ENCODE results near the gene TMEM86A.

The TMEM86A gene

GRCh38 chr11:18730020-18730419 lies 31.4 kb downstream of the TMEM86A start:
- H3K79me2 ChIP-seq (ENCODE audit: insufficient read depth, low read depth) = no peaks in the 10 kb centered on the region
- no peaks in the 10 kb centered on the region for H3K27me3 ChIP-seq (ENCODE audit: insufficient read depth, low read depth)
- no peak overlapping the region for H3K4me2 ChIP-seq
- H4K20me1 ChIP-seq (ENCODE audit: insufficient read depth) = no peaks in the 10 kb centered on the region
- no peaks in the 10 kb centered on the region for H3K4me1 ChIP-seq (ENCODE audit: low read depth, poor library complexity, severe bottlenecking)
- H2AFZ ChIP-seq (ENCODE audit: low read depth) = no peak overlapping the region
- no peak overlapping the region for H3K27ac ChIP-seq
- no peak overlapping the region for H3K9ac ChIP-seq
- TF ChIP-seq, protein P1, sequence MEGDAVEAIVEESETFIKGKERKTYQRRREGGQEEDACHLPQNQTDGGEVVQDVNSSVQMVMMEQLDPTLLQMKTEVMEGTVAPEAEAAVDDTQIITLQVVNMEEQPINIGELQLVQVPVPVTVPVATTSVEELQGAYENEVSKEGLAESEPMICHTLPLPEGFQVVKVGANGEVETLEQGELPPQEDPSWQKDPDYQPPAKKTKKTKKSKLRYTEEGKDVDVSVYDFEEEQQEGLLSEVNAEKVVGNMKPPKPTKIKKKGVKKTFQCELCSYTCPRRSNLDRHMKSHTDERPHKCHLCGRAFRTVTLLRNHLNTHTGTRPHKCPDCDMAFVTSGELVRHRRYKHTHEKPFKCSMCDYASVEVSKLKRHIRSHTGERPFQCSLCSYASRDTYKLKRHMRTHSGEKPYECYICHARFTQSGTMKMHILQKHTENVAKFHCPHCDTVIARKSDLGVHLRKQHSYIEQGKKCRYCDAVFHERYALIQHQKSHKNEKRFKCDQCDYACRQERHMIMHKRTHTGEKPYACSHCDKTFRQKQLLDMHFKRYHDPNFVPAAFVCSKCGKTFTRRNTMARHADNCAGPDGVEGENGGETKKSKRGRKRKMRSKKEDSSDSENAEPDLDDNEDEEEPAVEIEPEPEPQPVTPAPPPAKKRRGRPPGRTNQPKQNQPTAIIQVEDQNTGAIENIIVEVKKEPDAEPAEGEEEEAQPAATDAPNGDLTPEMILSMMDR (conservative IDR thresholded peaks at IDR 0.05; ENCODE audit: low read depth, low read length) = no peak
- no peaks in the 10 kb centered on the region for H3K36me3 ChIP-seq (ENCODE audit: insufficient read depth)
- H3K4me3 ChIP-seq (IDR thresholded peaks at IDR 0.05; ENCODE audit: insufficient read depth, low read depth, low read length) = no peak overlapping the region

- TF ChIP-seq, protein P1 (conservative IDR thresholded peaks at IDR 0.05; ENCODE audit: low read depth, low read length) = no peak
- no peak overlapping the region for H3K4me2 ChIP-seq
- H3K27ac ChIP-seq = no peak overlapping the region
- no peaks in the 10 kb centered on the region for H3K4me1 ChIP-seq (ENCODE audit: low read depth, poor library complexity, severe bottlenecking)
- H3K9ac ChIP-seq = no peak overlapping the region
- H2AFZ ChIP-seq (ENCODE audit: low read depth) = peak overlapping the region; percentile 36; the same call in 1 of the 2 replicates
- no peak overlapping the region for H3K4me3 ChIP-seq (IDR thresholded peaks at IDR 0.05; ENCODE audit: insufficient read depth, low read depth, low read length)
- no peaks in the 10 kb centered on the region for H3K27me3 ChIP-seq (ENCODE audit: insufficient read depth, low read depth)
- no peaks in the 10 kb centered on the region for H3K36me3 ChIP-seq (ENCODE audit: insufficient read depth)
- H4K20me1 ChIP-seq (ENCODE audit: insufficient read depth) = no peaks in the 10 kb centered on the region
- no peaks in the 10 kb centered on the region for H3K79me2 ChIP-seq (ENCODE audit: insufficient read depth, low read depth)
Observed at GRCh38 chr11:18731441-18731840, 32.9 kb downstream of the TMEM86A start.

DNA sequence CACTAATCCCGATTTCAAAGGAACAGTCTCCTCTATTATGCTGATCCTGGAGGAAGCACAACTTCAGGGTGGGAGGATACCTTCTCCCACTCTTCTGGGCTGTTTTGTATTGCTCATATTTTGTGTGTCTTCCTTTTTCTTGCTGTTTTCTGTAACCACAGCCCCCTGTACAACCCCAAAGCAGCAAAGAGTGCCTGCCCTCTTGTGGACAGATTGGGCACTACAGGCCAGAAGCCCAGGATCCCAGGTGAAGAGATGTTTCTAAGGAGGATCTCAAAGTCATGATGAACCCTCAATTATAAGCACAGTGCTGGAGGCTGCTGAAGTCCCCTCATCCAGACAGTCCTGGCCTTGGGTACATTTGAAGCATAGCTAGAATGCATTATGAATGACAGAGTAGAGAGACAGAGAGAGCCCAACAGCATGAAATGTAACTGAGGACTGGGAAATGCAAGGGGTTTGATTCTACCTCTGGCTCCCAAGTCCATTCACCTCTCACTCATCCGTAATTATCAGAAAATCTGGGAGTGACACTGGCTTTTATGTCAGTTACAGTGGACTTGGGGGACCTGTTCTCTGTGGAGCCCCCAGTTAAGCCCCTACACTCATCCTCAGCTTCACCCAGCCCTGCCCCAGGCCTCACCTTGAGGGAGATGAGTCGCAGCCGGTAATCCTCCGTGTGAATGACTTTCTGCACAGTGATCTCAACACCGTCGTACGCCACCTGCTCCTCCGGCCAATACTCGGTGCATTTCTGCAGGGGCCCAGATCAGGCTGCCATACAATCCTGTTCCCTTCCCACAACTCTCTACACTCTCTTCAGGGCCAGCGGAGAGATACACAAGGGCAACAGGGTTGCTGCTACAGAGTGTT lies 33.6 kb downstream of the TMEM86A start:
- TF ChIP-seq, protein P1 (conservative IDR thresholded peaks at IDR 0.05; ENCODE audit: low read depth, low read length) = peak; percentile 99
- Histone ChIP-seq H3K9ac (no peak overlapping the region), H2AFZ (ENCODE audit: low read depth) (peak overlapping the region; percentile 36; the same call in 1 of the 2 replicates), H3K4me1 (ENCODE audit: low read depth, poor library complexity, severe bottlenecking) (no peaks in the 10 kb centered on the region), H3K79me2 (ENCODE audit: insufficient read depth, low read depth) (no peaks in the 10 kb centered on the region), H4K20me1 (ENCODE audit: insufficient read depth) (no peaks in the 10 kb centered on the region), H3K27me3 (ENCODE audit: insufficient read depth, low read depth) (no peaks in the 10 kb centered on the region), H3K27ac (no peak overlapping the region), H3K4me3 (IDR thresholded peaks at IDR 0.05; ENCODE audit: insufficient read depth, low read depth, low read length) (no peak overlapping the region), H3K4me2 (no peak overlapping the region), H3K36me3 (ENCODE audit: insufficient read depth) (no peaks in the 10 kb centered on the region)

GRCh38 chr11:18733202-18733601 lies 34.6 kb downstream of the TMEM86A start:
- H3K27me3 ChIP-seq (ENCODE audit: insufficient read depth, low read depth) = no peaks in the 10 kb centered on the region
- H3K4me3 ChIP-seq (IDR thresholded peaks at IDR 0.05; ENCODE audit: insufficient read depth, low read depth, low read length) = no peak overlapping the region
- TF ChIP-seq, protein P1 (conservative IDR thresholded peaks at IDR 0.05; ENCODE audit: low read depth, low read length) = no peak
- H4K20me1 ChIP-seq (ENCODE audit: insufficient read depth) = no peaks in the 10 kb centered on the region
- no peaks in the 10 kb centered on the region for H3K79me2 ChIP-seq (ENCODE audit: insufficient read depth, low read depth)
- H3K27ac ChIP-seq = no peak overlapping the region
- H3K9ac ChIP-seq = no peak overlapping the region
- no peak overlapping the region for H3K4me2 ChIP-seq
- H3K4me1 ChIP-seq (ENCODE audit: low read depth, poor library complexity, severe bottlenecking) = no peaks in the 10 kb centered on the region
- no peak overlapping the region for H2AFZ ChIP-seq (ENCODE audit: low read depth)
- H3K36me3 ChIP-seq (ENCODE audit: insufficient read depth) = no peaks in the 10 kb centered on the region
